Measurements from ENCODE around the gene WHAMM. TPM values are rescaled to one million over a fixed set of nuclear protein-coding genes. Genes with fewer than 3 reads are reported as not detected.

Gene WHAMM
- total RNA-seq, 2 experiments from 2014 or later, result 86.4 to 87.7 TPM

- TF ChIP-seq, protein P1, sequence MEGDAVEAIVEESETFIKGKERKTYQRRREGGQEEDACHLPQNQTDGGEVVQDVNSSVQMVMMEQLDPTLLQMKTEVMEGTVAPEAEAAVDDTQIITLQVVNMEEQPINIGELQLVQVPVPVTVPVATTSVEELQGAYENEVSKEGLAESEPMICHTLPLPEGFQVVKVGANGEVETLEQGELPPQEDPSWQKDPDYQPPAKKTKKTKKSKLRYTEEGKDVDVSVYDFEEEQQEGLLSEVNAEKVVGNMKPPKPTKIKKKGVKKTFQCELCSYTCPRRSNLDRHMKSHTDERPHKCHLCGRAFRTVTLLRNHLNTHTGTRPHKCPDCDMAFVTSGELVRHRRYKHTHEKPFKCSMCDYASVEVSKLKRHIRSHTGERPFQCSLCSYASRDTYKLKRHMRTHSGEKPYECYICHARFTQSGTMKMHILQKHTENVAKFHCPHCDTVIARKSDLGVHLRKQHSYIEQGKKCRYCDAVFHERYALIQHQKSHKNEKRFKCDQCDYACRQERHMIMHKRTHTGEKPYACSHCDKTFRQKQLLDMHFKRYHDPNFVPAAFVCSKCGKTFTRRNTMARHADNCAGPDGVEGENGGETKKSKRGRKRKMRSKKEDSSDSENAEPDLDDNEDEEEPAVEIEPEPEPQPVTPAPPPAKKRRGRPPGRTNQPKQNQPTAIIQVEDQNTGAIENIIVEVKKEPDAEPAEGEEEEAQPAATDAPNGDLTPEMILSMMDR (IDR thresholded peaks at IDR 0.05), result no peak
- no peaks in the 10 kb centered on the region for H3K36me3 Mint-ChIP-seq (ENCODE audit: low read depth)
- peaks cover 0 to 4% of the 10 kb centered on the region in 2 experiments for H3K9me3 ChIP-seq (ENCODE audit: control insufficient read depth in 1 of 2, insufficient read depth in 1 of 2, low read length in 2 of 2)
- intact Hi-C loops (cut with DNase I, micrococcal nuclease), result no loop called here
- ChIA-PET CTCF (no interaction called here), POLR2A (no interaction called here)
- no peaks in the 10 kb centered on the region for H3K4me1 ChIP-seq (ENCODE audit: insufficient read depth, low read length)
- no peak overlapping the region for H3K27ac Mint-ChIP-seq
- ATAC-seq (ENCODE audit: poor library complexity) (no peak), DNase-seq (no peak)
- no peaks in the 10 kb centered on the region for H3K27me3 Mint-ChIP-seq
- H3K4me3 Mint-ChIP-seq, result no peak overlapping the region
- H3K36me3 ChIP-seq (ENCODE audit: insufficient read depth, low read length), result no peaks in the 10 kb centered on the region
- H3K9me3 Mint-ChIP-seq, result peaks cover 5% of the 10 kb centered on the region
- H3K4me3 ChIP-seq (ENCODE audit: low read length), result no peak overlapping the region
- H3K27ac ChIP-seq (ENCODE audit: low read depth in 1 of 2, low read length in 2 of 2), result no peak overlapping the region
- H3K27me3 ChIP-seq (ENCODE audit: control insufficient read depth in 1 of 2, insufficient read depth in 2 of 2, low read length in 2 of 2), result peaks cover 0 to 5% of the 10 kb centered on the region in 2 experiments
- H3K4me1 Mint-ChIP-seq (ENCODE audit: low read depth), result no peaks in the 10 kb centered on the region
These were observed 15.7 kb upstream of the WHAMM start for GRCh38 chr15:82793737-82794136.

DNA sequence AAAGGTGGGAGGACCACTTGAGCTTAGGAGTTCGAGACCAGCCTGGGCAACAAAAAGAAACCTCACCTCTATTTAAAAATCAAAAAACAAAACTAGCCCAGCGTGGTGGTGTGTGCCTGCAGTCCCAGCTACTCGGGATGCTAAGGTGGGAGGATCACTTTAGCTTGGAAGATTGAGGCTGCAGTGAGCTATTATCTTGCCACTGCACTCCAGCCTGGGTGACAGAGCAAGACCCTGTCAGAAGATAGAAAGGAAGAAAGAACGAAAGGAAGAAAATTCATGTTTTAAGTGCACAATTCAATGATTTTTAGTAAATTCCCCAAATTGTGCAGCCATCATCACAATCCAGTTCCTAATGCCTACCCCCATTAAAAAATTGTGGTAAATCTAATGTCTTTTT lies 11.3 kb upstream of the WHAMM start:
- intact Hi-C loops (cut with DNase I, micrococcal nuclease), result no loop called here
- Mint-ChIP-seq H3K4me3 (no peak overlapping the region), H3K27ac (no peak overlapping the region), H3K4me1 (ENCODE audit: low read depth) (no peaks in the 10 kb centered on the region), H3K36me3 (ENCODE audit: low read depth) (no peaks in the 10 kb centered on the region), H3K27me3 (peaks cover 35% of the 10 kb centered on the region), H3K9me3 (peaks cover 5% of the 10 kb centered on the region)
- Histone ChIP-seq H3K9me3 (ENCODE audit: control insufficient read depth in 1 of 2, insufficient read depth in 1 of 2, low read length in 2 of 2) (peaks cover 0 to 4% of the 10 kb centered on the region in 2 experiments), H3K4me1 (ENCODE audit: insufficient read depth, low read length) (no peaks in the 10 kb centered on the region), H3K27ac (ENCODE audit: low read depth in 1 of 2, low read length in 2 of 2) (no peak overlapping the region), H3K36me3 (ENCODE audit: insufficient read depth, low read length) (no peaks in the 10 kb centered on the region), H3K4me3 (ENCODE audit: low read length) (no peak overlapping the region), H3K27me3 (ENCODE audit: control insufficient read depth in 1 of 2, insufficient read depth in 2 of 2, low read length in 2 of 2) (peaks cover 11 to 19% of the 10 kb centered on the region in 2 experiments)
- DNase-seq (no peak), ATAC-seq (ENCODE audit: poor library complexity) (no peak)
- ChIA-PET CTCF (no interaction called here), POLR2A (interaction anchor here (2.1 kb wide), 1 partner anchor 11 kb away, joined by 5 read pairs; the partner anchor contains the start of gene WHAMM)
- TF ChIP-seq, protein P1 (IDR thresholded peaks at IDR 0.05), result no peak

- ChIA-PET CTCF (no interaction called here), POLR2A (interaction anchor here (2.1 kb wide), 1 partner anchor 11 kb away, joined by 5 read pairs; the partner anchor contains the start of gene WHAMM)
- Histone ChIP-seq H3K27ac (ENCODE audit: low read depth in 1 of 2, low read length in 2 of 2) (no peak overlapping the region), H3K4me3 (ENCODE audit: low read length) (no peak overlapping the region), H3K9me3 (ENCODE audit: control insufficient read depth in 1 of 2, insufficient read depth in 1 of 2, low read length in 2 of 2) (peaks cover 0 to 4% of the 10 kb centered on the region in 2 experiments), H3K4me1 (ENCODE audit: insufficient read depth, low read length) (no peaks in the 10 kb centered on the region), H3K27me3 (ENCODE audit: control insufficient read depth in 1 of 2, insufficient read depth in 2 of 2, low read length in 2 of 2) (peaks cover 11 to 19% of the 10 kb centered on the region in 2 experiments), H3K36me3 (ENCODE audit: insufficient read depth, low read length) (no peaks in the 10 kb centered on the region)
- Mint-ChIP-seq H3K9me3 (peaks cover 5% of the 10 kb centered on the region), H3K27ac (no peak overlapping the region), H3K4me3 (no peak overlapping the region), H3K4me1 (ENCODE audit: low read depth) (no peaks in the 10 kb centered on the region), H3K27me3 (peaks cover 37% of the 10 kb centered on the region), H3K36me3 (ENCODE audit: low read depth) (no peaks in the 10 kb centered on the region)
- TF ChIP-seq, protein P1 (IDR thresholded peaks at IDR 0.05), result no peak
- intact Hi-C loops (cut with DNase I, micrococcal nuclease), result no loop called here
- DNase-seq (no peak), ATAC-seq (ENCODE audit: poor library complexity) (no peak)
These were observed 10.8 kb upstream of the WHAMM start for GRCh38 chr15:82798531-82799166.

All from CD4-positive, alpha-beta T cell (primary cell).